Liver (tissue), 9 donors: ENCODE data around the gene CEACAM16. TPM values are rescaled to one million over a fixed set of nuclear protein-coding genes. Genes with fewer than 3 reads are reported as not detected.

Experiments used
- DNase-seq: peaks from one replicate; pipeline ENCODE4 v3.0.0-alpha.2; 2017; ENCODE audit warnings: low spot score
- H3K27ac ChIP-seq, 2 donors: one replicate each; pipeline ENCODE4 v1.7.0; 2013; ENCODE audit warnings: inconsistent platforms in 2 of 2, low read length in 2 of 2, control low read depth in 1 of 2, low read depth in 1 of 2, mild to moderate bottlenecking in 1 of 2
- H3K27me3 ChIP-seq, 4 donors: one replicate each; pipeline versions ENCODE4 v1.6.1 to v1.7.0; 2013; ENCODE audit warnings: low read length in 3 of 4, inconsistent platforms in 1 of 4, mild to moderate bottlenecking in 1 of 4, moderate library complexity in 1 of 4; ENCODE audit not compliant: control insufficient read depth in 4 of 4, insufficient read depth in 4 of 4
- H3K36me3 ChIP-seq, 4 donors: one replicate each; pipeline versions ENCODE4 v1.6.1 to v1.7.0; 2013; ENCODE audit warnings: low read length in 3 of 4, mild to moderate bottlenecking in 3 of 4, low read depth in 1 of 4, moderate library complexity in 1 of 4; ENCODE audit not compliant: control insufficient read depth in 4 of 4, insufficient read depth in 3 of 4
- H3K4me1 ChIP-seq, 4 donors: one replicate each; pipeline versions ENCODE4 v1.6.1 to v1.7.0; 2013; ENCODE audit warnings: low read length in 3 of 4, mild to moderate bottlenecking in 3 of 4, moderate library complexity in 1 of 4; ENCODE audit not compliant: control insufficient read depth in 4 of 4, insufficient read depth in 4 of 4
- H3K4me3 ChIP-seq, 3 donors: one replicate each; pipeline versions ENCODE4 v1.6.1 to v1.7.0; 2013; ENCODE audit warnings: low read length in 3 of 3, control low read depth in 1 of 3, low read depth in 1 of 3, mild to moderate bottlenecking in 1 of 3
- H3K9ac ChIP-seq, 2 donors: one replicate each; pipeline ENCODE4 v1.7.0; 2013; ENCODE audit warnings: low read length in 2 of 2, mild to moderate bottlenecking in 2 of 2, moderate library complexity in 2 of 2, control low read depth in 1 of 2, low read depth in 1 of 2
- H3K9me3 ChIP-seq, 4 donors: one replicate each; pipeline versions ENCODE4 v1.6.1 to v1.7.0; 2013; ENCODE audit warnings: low read length in 3 of 4; ENCODE audit not compliant: control insufficient read depth in 4 of 4
- ATF3 ChIP-seq: IDR thresholded peaks from 2 replicates; pipeline ENCODE4 v1.6.1; 2016; ENCODE audit warnings: antibody characterized with exemption
- EGR1 ChIP-seq, 2 donors: IDR thresholded peaks; 2 replicates each; pipeline ENCODE4 v1.6.1; 2016 to 2018; ENCODE audit warnings: antibody characterized with exemption in 2 of 2, low read depth in 2 of 2
- FOXA1 ChIP-seq: IDR thresholded peaks from 2 replicates; pipeline ENCODE4 v1.6.1; 2016; ENCODE audit warnings: antibody characterized with exemption
- FOXA2 ChIP-seq: IDR thresholded peaks from 2 replicates; pipeline ENCODE4 v1.6.1; 2016; ENCODE audit warnings: antibody characterized with exemption
- GABPA ChIP-seq, 2 donors: IDR thresholded peaks in 1 of 2; conservative IDR thresholded peaks in 1 of 2; 2 replicates each; pipeline ENCODE4 v1.6.1; 2016; ENCODE audit warnings: antibody characterized with exemption in 2 of 2, mild to moderate bottlenecking in 1 of 2, moderate library complexity in 1 of 2
- HNF4A ChIP-seq, 2 donors: conservative IDR thresholded peaks; 2 replicates each; pipeline ENCODE4 v1.6.1; 2016; ENCODE audit warnings: antibody characterized with exemption in 2 of 2, mild to moderate bottlenecking in 2 of 2
- HNF4G ChIP-seq: IDR thresholded peaks from 2 replicates; pipeline ENCODE4 v1.6.1; 2016; ENCODE audit warnings: antibody characterized with exemption
- JUND ChIP-seq, 2 donors: IDR thresholded peaks; 2 replicates each; pipeline ENCODE4 v1.6.1; 2016; ENCODE audit warnings: antibody characterized with exemption in 2 of 2
- NR2F2 ChIP-seq: IDR thresholded peaks from 2 replicates; pipeline ENCODE4 v1.6.1; 2016; ENCODE audit warnings: antibody characterized with exemption
- RAD21 ChIP-seq, 2 donors: IDR thresholded peaks; 2 replicates each; pipeline ENCODE4 v1.6.1; 2016; ENCODE audit warnings: antibody characterized with exemption in 2 of 2, mild to moderate bottlenecking in 2 of 2
- RXRA ChIP-seq, 2 donors: IDR thresholded peaks; 2 replicates each; pipeline ENCODE4 v1.6.1; 2017 to 2018; ENCODE audit warnings: antibody characterized with exemption in 2 of 2, mild to moderate bottlenecking in 1 of 2
- SP1 ChIP-seq: IDR thresholded peaks from 2 replicates; pipeline ENCODE4 v1.6.1; 2018; ENCODE audit warnings: antibody characterized with exemption, mild to moderate bottlenecking
- TAF1 ChIP-seq: conservative IDR thresholded peaks from 2 replicates; pipeline ENCODE4 v1.6.1; 2016; ENCODE audit warnings: antibody characterized with exemption, mild to moderate bottlenecking
- WGBS: extraction: QIAGEN DNeasy Blood & Tissue Kit; methylation state at CpG from one replicate; pipeline ENCODE4 v1.1.7; 2013; 5-methylcytosine and 5-hydroxymethylcytosine counted together
- polyA plus RNA-seq, 2 donors: library from polyadenylated mRNA; stranded (reverse) in 1 of 2; unstranded in 1 of 2; fragments of 200-250 nt in 1 of 2; fragments of >200 nt in 1 of 2; fragmentation: Nextera tagmentation in 1 of 2; extraction: Ambion mirVana in 1 of 2; gene quantifications; one replicate each; pipeline versions ENCODE4 v1.2.1 to v1.2.3, GENCODE V29; 2013 to 2015
- total RNA-seq, 2 donors: library from RNA; depleted of rRNA; stranded (reverse); fragments of >200 nt; gene quantifications; one replicate each; pipeline ENCODE4 v1.2.3, GENCODE V29; 2014
- TF ChIP-seq, protein P1 (sequence below): IDR thresholded peaks from 2 replicates; pipeline ENCODE4 v1.6.1; 2016; ENCODE audit warnings: antibody characterized with exemption, mild to moderate bottlenecking
- TF ChIP-seq, protein P2 (sequence below): fragments of 150-350 bp; IDR thresholded peaks from 2 replicates; pipeline ENCODE4 v1.5.1; 2017; ENCODE audit warnings: improper control_type of control experiment, low read depth, low read length; ENCODE audit not compliant: missing input control
- TF ChIP-seq, protein P3 (sequence below): IDR thresholded peaks from 2 replicates; pipeline ENCODE4 v1.6.1; 2016; ENCODE audit warnings: antibody characterized with exemption
- TF ChIP-seq, protein P4 (sequence below): IDR thresholded peaks from 2 replicates; pipeline ENCODE4 v1.6.1; 2016; ENCODE audit warnings: antibody characterized with exemption
- donor health status: healthy.
- donor health status: healthy.
- donor health status: healthy.
- donor health status: healthy.
- donor health status: healthy.

The CEACAM16 gene
- total and polyA plus RNA-seq, 4 donors, result 0.09 TPM; not detected in 3

DNA sequence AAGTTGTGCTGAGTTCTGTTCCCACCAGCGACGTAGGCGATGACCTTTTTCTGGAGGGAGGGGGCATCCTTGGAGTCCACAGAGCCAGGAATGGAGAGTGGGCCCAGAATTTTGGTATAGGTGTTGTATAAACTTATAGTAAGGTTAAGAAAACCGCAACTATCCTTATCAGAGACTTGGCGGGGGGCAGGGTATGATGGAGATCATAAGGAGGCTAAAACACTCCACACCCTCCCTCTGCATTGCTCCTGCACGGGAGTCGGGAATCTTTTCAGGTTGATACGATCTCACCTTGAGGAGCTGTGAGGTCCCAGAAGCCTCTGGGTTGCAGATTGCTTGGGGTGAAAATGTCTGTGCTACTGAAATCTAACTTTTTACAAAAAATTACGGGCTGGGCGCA is 34.0 kb upstream of the CEACAM16 start:
- Histone ChIP-seq H3K4me3 (no peak overlapping the region), H3K36me3 (peaks cover 0 to 30% (median 19%) of the 10 kb centered on the region in 4 donors), H3K27ac (no peak overlapping the region), H3K9me3 (no peaks in the 10 kb centered on the region), H3K4me1 (peaks cover 0 to 2% (median 0%) of the 10 kb centered on the region in 4 donors), H3K9ac (no peak overlapping the region), H3K27me3 (no peaks in the 10 kb centered on the region)
- TF ChIP-seq RAD21 (IDR thresholded peaks at IDR 0.05) (no peak), HNF4A (conservative IDR thresholded peaks at IDR 0.05) (no peak), FOXA1 (no peak), RXRA (IDR thresholded peaks at IDR 0.05) (no peak), TAF1 (no peak), EGR1 (IDR thresholded peaks at IDR 0.05; ENCODE audit: low read depth in 2 of 2) (no peak), SP1 (no peak), GABPA (IDR thresholded peaks at IDR 0.05 in 1 of 2, conservative IDR thresholded peaks at IDR 0.05 in 1 of 2) (no peak), HNF4G (no peak)
- TF ChIP-seq, protein P1, sequence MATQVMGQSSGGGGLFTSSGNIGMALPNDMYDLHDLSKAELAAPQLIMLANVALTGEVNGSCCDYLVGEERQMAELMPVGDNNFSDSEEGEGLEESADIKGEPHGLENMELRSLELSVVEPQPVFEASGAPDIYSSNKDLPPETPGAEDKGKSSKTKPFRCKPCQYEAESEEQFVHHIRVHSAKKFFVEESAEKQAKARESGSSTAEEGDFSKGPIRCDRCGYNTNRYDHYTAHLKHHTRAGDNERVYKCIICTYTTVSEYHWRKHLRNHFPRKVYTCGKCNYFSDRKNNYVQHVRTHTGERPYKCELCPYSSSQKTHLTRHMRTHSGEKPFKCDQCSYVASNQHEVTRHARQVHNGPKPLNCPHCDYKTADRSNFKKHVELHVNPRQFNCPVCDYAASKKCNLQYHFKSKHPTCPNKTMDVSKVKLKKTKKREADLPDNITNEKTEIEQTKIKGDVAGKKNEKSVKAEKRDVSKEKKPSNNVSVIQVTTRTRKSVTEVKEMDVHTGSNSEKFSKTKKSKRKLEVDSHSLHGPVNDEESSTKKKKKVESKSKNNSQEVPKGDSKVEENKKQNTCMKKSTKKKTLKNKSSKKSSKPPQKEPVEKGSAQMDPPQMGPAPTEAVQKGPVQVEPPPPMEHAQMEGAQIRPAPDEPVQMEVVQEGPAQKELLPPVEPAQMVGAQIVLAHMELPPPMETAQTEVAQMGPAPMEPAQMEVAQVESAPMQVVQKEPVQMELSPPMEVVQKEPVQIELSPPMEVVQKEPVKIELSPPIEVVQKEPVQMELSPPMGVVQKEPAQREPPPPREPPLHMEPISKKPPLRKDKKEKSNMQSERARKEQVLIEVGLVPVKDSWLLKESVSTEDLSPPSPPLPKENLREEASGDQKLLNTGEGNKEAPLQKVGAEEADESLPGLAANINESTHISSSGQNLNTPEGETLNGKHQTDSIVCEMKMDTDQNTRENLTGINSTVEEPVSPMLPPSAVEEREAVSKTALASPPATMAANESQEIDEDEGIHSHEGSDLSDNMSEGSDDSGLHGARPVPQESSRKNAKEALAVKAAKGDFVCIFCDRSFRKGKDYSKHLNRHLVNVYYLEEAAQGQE, result no peak
- TF ChIP-seq, protein P2, sequence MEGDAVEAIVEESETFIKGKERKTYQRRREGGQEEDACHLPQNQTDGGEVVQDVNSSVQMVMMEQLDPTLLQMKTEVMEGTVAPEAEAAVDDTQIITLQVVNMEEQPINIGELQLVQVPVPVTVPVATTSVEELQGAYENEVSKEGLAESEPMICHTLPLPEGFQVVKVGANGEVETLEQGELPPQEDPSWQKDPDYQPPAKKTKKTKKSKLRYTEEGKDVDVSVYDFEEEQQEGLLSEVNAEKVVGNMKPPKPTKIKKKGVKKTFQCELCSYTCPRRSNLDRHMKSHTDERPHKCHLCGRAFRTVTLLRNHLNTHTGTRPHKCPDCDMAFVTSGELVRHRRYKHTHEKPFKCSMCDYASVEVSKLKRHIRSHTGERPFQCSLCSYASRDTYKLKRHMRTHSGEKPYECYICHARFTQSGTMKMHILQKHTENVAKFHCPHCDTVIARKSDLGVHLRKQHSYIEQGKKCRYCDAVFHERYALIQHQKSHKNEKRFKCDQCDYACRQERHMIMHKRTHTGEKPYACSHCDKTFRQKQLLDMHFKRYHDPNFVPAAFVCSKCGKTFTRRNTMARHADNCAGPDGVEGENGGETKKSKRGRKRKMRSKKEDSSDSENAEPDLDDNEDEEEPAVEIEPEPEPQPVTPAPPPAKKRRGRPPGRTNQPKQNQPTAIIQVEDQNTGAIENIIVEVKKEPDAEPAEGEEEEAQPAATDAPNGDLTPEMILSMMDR, result no peak
- DNase-seq, result no peak
- 93% methylated on average over 10 of the region's 10 CpGs for WGBS

DNA sequence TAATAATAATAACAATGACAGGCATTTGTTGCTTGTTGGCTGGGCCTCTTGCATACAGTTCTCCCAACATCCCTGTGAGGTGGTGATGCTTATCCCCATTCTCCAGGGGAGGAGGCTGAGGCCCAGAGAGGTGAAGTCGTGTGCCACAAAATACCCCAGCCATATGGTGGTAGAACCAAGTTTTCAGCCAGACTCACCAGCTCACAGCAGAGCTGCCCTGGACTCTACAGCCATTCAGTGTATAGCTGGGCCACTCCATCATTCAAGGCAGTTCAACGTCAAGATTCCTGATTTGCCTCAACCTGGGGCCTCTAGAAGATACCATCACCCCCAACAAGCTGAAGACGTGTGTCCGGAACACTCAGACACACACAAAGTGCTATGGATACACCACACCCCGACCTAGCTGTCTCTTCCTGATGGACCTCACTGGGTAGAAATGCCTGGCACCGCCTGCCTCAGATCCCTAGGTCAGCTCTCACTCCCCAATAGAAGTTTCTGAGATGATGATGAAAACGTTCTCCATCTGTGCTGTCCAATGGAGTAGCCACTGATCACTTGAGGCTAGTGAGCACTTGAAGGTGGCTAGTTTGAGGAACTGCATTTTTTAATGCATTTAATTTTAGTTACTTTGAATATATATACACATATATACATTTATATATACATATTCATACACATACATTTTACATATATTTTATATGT is 31.9 kb upstream of the CEACAM16 start:
- Histone ChIP-seq H3K9ac (no peak overlapping the region), H3K9me3 (no peaks in the 10 kb centered on the region), H3K4me3 (no peak overlapping the region), H3K27me3 (no peaks in the 10 kb centered on the region), H3K27ac (no peak overlapping the region), H3K36me3 (peaks cover 0 to 15% (median 7%) of the 10 kb centered on the region in 4 donors), H3K4me1 (no peaks in the 10 kb centered on the region)
- DNase-seq, result no peak
- 83% methylated on average over 7 of the region's 7 CpGs for WGBS
- TF ChIP-seq FOXA2 (no peak), SP1 (no peak), JUND (IDR thresholded peaks at IDR 0.05) (no peak), EGR1 (IDR thresholded peaks at IDR 0.05; ENCODE audit: low read depth in 2 of 2) (no peak), HNF4G (no peak), RXRA (IDR thresholded peaks at IDR 0.05) (no peak), NR2F2 (no peak), RAD21 (IDR thresholded peaks at IDR 0.05) (no peak), ATF3 (no peak), GABPA (IDR thresholded peaks at IDR 0.05 in 1 of 2, conservative IDR thresholded peaks at IDR 0.05 in 1 of 2) (no peak)
- TF ChIP-seq, protein P3, sequence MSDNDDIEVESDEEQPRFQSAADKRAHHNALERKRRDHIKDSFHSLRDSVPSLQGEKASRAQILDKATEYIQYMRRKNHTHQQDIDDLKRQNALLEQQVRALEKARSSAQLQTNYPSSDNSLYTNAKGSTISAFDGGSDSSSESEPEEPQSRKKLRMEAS, result no peak
- TF ChIP-seq, protein P4, sequence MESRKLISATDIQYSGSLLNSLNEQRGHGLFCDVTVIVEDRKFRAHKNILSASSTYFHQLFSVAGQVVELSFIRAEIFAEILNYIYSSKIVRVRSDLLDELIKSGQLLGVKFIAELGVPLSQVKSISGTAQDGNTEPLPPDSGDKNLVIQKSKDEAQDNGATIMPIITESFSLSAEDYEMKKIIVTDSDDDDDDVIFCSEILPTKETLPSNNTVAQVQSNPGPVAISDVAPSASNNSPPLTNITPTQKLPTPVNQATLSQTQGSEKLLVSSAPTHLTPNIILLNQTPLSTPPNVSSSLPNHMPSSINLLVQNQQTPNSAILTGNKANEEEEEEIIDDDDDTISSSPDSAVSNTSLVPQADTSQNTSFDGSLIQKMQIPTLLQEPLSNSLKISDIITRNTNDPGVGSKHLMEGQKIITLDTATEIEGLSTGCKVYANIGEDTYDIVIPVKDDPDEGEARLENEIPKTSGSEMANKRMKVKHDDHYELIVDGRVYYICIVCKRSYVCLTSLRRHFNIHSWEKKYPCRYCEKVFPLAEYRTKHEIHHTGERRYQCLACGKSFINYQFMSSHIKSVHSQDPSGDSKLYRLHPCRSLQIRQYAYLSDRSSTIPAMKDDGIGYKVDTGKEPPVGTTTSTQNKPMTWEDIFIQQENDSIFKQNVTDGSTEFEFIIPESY, result no peak
- TF ChIP-seq, protein P2, result no peak
- TF ChIP-seq, protein P1, result no peak
